Activated gamma-delta T cell treated with Interleukin-2 at 50 U/mL for 16 hours (primary cell): ENCODE measurements around the gene AP1B1.
"Not testable (repeated sequence)": the region's sequence is repeated elsewhere in the genome, so short reads cannot be mapped to it uniquely, and the experiment has no call there.

Source experiments
- DNase-seq: peaks from one replicate; pipeline ENCODE4 v3.0.0-alpha.2; 2020

The AP1B1 gene

DNA sequence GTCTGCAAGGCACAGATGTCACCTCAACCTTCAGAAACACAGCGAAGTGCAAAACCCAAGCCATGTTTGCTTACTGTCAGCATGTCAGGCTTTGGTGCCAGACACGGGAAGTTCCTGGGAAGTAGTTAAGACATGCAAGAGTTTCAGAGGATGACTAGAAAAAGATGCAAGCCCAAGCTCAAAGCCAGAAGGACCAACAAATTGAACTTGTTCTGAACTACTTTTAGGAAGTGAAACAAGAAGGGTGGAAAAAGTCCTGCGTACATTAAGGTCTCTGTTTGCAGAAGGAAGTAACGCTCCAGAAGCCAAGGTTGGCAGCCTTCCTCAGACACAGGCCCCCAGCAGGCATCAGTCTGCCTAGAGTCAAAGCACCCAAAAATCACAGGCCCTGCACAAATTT is 2.6 kb downstream of the AP1B1 start:
- DNase-seq, result no peak

DNA sequence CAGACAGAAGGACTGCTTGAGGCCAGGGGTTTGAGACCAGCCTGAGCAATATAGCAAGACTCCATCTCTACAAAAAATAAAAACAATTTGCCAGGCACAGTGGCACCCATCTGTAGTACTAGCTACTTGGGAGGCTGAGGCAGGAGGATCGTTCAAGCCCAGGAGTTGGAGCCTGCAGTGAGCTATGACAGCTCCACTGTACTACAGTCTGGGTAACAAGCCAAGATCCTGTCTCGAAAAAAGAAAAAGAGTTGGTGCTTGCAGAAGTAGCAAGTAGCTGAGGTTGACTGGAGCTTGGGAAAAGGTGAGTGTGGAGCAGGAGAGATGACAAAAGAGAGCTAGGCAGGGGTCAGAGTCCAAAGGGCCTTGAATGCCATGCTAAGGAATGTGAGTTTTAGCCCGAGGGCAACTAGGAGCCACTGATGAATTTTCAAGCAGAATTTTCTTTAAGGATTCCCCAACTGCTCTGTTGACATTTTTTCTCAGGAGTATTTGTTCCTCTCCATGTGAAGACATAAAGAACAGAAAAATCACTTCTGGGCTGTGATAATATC is 3.1 kb downstream of the AP1B1 start:
- DNase-seq, result no peak

DNA sequence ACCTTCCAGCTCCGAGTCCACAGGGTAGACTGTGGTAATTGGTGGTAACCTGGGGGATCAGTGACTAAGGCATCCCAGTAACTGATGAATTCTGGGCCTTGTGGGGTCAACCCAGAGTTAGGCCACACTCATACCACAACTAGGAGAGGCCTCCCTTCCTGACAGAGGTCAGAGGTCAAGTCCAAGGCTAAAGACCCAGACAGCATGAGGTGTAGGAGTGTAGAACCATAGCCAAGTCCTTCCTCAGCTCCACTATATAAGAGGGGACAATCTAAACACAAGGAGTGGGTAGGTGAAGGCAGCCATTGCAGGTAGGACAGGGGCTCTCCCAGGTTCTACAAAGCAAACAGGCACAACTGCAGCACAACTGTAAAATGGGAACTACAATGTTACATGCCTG is 4.6 kb downstream of the AP1B1 start:
- no peak for DNase-seq

DNA sequence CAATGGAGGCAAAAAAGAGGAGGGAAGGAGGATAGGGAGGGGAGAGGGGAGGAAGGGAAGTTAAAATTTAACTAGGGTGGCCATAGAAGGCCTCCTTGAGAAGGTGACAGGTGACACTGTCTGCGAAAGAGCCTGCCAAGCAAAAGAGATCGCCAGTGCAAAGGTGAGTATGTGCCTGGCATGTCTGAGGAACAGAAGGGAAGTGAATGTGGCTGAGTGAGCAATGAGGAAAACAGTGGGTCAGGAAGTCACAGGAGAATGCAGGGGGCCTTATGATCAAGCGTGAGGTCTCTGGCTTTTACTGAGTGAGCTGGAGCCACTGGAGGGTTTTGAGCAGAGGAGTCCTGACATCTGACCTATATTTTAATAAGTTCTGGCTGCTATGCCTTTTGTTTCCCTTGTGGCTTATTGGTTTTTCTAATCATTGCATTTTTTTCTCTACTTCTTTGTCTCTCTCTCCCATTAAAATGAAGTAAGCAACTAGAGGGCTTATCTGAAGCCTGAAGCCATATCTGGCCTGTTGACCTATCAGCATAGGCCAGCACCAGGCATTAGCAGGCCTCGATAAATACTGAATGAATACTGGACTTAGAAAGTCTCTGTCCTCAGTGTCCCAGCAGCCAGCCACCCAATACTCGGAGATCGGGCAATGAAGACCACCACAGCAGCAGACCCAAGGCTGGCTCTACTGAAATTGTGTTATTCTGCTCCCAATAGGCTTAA is 5.6 kb downstream of the AP1B1 start:
- DNase-seq, result no peak

DNA sequence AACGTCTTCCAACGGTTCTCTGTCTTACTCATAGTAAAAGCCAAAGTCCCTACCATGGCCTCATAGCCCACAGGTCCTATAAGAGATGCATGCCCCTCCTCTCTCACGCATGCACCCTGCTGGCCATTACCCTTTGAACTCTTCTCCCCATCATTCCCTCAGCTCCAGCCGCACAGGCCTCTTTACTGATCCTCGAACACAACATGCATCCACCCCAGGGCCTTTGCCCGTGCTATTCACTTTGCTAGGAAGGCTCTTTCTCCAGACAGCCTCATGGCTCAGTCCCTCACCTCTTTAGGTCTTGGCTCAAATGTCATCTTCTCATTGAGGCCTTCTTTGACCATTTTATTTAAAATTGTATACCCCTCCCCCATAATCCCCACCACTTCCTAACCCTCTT is 7.5 kb downstream of the AP1B1 start:
- DNase-seq, result no peak

DNA sequence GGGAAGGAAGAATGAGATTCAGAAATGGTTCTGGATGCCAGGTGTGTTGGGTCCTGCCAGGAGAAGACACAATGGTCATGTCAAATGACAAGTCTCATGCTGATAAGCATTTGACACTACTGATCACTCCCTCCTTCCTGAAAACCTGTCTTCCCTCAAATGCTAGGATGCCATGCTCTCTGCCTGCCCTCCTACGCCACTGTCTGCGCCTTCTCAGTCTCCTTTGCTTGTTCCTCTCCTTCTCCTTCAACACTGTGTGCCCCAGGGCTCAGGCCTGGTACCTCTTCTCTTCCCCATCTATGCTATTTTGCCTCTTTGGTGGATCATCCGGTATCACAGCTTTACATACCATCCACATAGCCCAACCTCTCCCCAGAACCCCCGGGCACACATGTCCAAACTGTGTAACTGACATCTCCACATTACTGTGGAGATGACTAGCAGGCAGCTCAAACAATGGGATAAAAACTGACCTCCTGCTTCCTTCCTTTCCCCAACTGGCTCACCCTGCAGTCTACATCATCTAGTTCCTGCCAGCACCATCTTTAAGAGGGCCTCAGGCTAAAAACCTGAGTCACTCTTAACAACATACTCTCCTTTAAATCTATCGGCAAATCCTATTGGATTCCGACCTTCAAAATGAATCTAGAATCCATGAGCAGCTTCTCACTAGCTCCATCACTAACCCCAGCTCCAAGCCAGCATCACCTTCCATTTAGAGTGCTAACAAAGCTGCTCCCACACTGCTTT is 8.2 kb downstream of the AP1B1 start:
- no peak for DNase-seq

DNA sequence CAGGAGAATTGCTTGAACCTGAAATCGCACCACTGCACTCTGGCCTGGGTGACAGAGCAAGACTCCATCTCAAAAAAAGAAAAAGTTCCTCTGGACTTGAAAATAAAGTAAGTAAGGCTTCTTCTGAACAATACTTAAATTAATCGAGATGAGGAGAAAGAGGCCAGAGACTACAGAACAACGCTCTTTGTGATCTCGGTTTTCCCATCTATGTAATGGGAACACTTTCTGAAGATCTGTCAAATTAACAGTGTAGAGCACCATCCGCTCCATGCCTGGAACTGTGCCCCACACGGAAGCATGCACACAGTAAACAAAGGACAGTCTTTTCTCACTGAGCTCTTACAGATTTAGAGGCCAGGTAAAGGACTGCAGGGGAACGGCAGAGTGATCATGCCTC is 9.1 kb downstream of the AP1B1 start:
- DNase-seq, result no peak

DNA sequence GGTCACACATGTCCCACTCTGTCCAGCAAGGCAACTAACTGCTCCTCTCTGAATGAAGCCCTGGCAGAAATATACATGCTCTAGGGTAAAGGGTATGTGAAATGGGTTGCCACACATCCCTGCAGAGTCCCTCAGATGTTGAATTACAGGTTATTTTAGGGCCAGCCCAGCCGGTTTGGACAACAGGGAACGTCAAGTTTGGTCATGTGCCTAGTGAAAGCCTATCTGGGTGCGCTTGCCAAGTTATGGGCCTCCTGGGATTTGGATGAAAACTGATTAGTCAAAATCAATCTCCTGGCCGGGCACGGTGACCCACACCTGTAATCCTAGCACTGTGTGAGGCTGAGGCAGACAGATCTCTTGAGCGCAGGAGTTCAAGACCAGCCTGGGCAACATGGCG is 10.4 kb downstream of the AP1B1 start:
- no peak for DNase-seq

DNA sequence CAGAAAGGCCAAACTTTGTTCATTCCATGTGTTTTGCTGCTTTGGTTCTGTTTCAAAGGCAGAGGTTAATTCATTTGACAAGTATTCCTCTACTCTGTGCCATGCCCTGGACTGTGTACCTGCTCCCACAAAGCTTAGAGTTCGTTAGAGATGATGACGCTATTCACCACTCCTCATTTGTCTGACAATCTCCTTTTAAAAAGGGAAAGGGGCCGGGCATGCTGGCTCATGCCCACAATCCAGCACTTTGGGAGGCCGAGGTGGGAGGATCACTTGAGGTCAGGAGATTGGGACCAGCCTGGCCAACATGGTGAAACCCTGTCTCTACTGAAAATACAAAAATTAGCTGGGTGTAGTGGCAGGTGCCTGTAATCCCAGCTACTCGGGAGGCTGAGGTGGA is 11.7 kb downstream of the AP1B1 start:
- not testable (repeated sequence) for DNase-seq

DNA sequence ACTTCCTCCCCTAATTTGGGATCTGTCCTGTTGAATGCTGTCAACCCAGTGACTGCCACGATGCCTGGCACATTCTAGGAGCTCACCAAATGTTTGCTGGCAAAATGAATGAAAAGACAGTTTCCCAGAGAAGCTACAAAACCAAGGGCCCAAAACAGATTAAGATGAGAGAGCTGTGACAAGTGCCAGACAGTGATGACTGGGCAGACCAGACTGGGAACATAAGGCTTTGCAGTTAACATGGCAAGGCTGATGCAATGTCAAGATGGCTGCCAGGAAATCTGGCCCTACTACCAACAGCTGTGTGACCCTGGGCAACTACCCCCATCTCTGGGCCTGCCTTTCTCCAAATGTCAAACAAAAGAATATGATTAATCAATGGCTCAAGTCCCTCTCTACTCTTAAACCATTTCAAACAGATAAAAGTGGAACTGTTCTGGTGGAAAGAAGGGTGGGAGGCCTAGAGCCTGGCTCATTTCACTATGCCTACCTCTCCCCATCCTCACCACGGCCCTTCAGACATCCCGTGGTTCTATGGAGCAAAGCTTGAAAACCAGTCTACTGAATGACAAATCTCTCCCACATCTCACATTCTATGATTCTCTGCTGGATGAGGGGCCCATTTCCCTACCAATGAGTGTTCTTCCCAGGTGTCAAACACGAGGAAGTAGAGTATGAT is 12.8 kb downstream of the AP1B1 start:
- DNase-seq, result no peak

DNA sequence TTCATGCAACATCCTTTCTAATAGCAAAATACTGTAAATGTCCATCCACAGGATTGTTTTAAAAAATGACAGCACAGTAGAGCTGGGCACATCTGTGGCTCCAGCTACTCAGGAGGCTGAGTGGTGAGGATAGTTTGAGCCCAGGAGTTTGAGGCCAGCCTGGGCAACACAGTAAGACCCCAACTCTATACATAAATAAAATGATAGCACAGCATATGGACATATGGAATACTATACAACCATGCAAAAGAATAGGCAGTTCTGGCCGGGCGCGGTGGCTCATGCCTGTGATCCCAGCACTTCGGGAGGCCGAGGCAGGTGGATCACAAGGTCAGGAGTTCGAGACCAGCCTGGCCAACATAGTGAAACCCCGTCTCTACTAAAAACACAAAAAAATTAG is 13.6 kb downstream of the AP1B1 start:
- not testable (repeated sequence) for DNase-seq

DNA sequence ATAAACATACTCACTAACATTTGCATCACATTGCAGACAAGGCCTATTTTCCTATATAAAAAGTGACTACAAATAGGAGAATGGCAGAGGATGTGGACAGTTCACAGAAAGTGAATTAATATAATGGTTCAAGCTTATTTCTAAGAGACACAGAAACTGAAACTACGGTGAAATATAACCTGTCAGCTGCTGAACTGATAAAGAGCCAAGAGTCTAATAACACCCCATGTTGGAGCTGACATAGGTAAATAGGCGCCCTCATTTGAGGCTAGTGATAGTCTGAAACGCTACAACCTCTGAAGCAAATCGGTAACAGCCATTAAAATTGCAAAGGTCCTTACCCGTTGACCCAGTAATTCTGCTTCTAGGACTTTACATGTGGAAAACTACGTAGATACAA is 14.0 kb downstream of the AP1B1 start:
- no peak for DNase-seq

DNA sequence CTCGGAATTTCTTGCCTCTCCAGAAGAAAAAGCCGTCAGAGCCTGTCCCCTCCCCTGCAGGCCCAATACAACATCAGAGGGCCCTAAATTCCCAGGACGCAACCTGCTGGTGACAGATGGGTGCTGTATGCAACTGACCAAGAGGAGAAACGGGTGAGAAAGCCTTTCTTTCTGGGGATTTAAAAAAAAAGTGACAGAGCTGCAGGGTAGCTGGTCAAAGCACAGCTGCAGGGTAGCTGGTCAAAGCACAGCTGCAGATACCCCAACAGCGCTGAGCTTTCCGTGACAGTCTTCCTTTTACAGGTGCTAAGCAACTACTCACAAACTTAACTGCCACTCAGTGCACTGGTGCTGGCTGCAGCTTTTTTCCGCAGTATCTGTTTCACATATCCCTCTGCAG is 17.8 kb downstream of the AP1B1 start:
- no peak for DNase-seq

DNA sequence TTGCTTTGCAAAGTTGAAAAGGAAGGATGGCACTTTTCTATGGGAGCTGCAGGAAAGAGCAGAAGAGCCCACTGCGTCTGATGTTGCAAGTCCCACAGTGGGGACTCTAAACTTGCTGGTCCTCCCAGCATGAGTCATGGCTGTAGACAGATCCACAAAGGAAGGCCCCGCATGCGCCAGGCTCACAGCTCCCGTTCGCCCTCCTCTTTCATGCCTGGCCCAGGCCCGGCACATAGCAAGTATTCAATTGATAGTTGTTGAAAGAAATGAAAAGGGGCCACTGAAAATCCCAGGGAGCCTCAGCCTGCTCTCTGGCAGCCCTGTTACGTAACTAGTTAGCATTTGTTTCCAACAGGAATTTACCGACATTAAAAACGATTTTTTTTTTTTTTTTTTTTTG is 18.9 kb downstream of the AP1B1 start:
- no peak for DNase-seq

DNA sequence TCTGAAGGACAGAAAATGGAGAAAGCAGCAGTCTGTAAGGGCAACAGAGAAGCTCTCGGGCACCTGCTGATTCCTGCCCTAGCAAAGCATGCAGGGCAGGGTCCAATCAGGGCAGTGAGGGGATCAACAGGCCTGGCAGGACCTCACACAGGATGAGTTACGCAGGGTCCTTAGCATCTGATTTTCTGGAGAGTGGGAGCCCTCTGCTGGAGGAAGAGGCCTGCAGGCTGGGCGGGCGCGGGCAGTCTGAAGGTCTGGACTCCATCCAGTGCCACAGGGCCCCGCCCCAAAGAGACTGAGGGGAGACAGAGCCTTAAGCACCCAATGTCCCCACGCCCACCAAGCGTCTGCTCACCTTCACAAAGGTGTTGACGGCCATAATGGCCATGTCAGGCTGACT is 28.9 kb downstream of the AP1B1 start:
- DNase-seq, result no peak

DNA sequence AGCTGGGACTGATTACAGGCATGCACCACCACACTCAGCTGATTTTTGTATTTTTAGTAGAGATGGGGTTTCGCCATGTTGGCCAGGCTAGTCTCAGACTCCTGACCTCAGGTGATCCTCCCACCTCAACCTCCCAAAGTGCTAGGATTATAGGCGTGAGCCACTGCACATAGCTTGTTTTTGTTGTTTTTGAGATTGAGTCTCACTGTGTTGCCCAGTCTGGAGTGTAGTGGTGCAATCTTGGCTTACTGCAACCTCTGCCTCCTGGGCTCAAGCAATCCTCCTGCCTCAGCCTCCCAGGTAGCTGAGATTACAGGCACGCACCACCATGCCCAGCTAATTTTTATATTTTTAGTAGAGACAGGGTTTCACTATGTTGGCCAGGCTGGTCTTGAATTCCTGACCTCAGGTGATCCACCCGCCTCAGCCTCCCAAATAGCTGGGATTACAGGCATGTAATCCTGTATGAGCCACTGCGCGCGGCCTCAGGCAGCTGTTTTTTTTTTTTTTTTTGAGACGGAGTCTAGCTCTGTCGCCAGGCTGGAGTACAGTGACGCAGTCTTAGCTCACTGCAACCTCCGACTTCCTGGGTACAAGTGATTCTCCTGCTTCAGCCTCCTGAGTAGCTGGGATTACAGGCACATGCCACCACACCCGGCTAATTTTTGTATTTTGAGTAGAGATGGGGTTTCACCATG is 31.0 kb downstream of the AP1B1 start:
- not testable (repeated sequence) for DNase-seq

DNA sequence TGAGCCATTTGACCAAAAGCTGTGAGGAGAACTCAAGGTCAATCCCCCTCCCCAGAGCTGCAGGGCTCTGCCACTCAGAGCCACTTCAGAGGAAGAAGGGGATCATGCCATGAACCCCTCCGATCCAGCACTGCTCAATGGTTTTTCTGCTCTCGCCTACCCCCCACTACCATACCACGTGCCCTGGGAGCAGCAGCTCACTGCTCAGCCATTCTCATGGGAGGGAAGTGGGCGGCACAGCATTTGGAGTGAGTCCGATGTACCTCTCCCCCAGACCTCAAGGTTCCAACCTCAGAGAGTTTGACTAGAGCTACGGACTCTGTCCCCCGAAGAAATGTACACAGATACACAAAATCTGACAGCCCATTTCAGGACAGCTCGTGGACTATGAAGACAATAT is 34.5 kb downstream of the AP1B1 start:
- DNase-seq, result no peak

DNA sequence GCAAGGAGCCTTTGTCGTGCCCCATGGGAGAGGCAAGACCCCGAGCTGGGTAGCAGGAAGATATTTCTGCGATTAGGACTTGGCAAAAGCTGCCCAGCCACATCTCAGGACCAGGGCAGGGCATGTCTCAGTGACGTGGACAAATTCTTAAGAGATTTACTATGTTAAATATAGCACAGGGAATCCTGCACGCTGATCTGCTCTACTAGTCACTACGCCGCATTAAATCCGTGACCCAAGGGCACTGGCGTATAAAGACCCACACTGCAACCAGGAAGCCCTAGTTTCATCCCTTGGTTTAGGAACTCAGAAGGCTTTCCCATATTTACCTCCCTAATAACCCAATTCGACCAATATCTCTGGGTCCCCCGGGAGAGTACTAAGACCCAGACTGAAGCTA is 35.1 kb downstream of the AP1B1 start:
- no peak for DNase-seq

DNA sequence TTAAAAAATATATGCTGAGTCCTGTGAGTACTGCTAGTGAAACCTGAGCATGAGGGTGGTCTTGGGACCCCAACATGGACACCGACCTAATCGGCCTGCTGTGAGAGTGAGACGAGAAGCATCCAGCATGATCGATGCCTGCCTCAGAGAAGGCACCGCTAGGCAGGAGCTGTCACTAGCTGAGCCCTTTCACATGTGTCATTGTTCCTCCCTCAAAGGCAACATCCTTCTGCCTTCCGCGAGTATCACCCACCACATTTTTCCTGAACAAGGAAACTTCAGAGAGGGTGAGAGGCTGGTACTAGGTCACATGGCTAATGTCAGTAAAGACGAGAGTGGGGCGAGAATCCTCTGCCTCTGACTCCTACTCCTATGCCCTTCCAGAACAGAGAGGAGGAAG is 35.6 kb downstream of the AP1B1 start:
- no peak for DNase-seq

DNA sequence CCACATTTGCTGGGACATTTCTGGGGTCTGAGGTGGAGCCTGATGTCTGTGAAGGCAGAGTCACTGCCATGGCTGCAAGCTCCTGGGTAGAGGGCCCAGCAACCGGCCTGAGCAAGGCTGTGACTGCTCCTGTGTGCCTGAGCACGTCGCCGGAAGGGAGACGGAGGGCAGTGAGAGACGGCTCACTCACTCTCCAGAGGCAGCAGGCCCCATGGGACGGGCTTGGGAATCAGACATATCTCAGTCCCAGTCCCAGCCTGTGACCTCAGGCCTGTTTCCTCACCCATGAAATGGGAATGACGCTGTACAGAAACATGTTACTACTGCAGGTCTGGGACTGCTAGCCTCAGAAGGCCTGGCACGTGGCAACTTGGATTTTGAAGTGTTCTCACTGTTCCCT is 36.5 kb downstream of the AP1B1 start:
- DNase-seq, result no peak

DNA sequence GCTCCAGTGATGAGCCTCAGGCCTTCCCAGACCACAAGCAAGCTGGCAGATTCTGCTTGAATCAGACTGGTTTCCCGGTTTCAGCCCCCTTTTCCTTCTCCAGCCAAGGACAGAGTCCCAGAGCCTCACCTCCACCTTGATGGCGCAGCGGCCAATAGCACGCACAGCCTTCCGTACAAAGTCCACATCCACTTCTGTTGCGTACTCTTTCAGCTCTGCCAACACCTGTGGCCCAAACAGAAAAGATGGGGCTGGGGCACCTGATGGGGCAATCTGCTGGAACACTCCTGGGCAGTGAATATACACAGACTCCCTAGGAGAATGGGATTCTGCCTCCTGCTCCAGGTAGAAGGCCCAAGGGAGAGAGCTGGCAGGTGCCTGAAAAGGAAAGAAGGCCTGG is 37.3 kb downstream of the AP1B1 start:
- no peak for DNase-seq

DNA sequence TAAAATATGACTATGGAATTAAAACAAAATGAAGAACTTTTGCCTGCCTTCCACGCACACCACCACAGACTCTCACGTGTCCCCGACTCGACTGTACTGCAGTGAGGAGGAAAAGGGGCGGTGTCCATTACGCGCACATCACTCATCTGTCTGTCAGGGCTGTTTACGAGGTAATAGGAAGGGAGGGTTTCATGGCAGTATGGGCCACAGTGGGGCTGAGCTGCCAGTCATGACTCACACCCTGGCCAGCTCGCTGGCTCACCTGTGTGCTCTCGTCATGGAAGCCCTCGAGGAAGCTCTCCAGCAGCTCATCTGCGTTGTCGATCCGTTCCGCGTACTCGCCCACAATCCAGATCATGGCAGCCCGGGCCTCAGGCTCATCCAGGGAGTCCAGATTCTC is 39.4 kb downstream of the AP1B1 start:
- DNase-seq, result no peak

DNA sequence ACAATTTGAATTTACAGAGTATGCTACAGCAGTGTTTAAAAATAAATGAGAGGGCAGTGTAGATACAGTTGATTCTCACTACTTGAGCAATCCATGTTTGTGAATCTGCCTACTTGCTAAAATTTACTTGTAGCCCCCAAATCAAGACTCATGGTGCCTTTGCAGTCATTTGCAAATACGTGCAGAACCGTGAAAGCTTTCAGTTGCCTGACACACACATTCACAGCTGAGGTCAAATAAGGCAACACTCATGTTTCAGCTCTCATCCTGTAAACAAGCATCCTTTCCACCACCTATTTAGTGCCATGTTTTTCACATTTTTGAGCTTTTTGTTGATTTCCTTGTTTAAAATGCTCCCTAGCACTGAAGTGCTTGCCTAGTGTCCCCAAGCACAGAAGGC is 40.3 kb downstream of the AP1B1 start:
- no peak for DNase-seq
